ENCODE data around the gene KCNIP4. TPM values are rescaled to one million over a fixed set of nuclear protein-coding genes. Genes with fewer than 3 reads are reported as not detected.

Gene KCNIP4
- total RNA-seq, 4 donors from 2014 or later = 0.19 TPM; not detected in 3

- Histone ChIP-seq H3K36me3 (no peaks in the 10 kb centered on the region), H3K9me3 (no peaks in the 10 kb centered on the region), H3K27ac (no peak overlapping the region), H3K4me3 (no peak overlapping the region), H3K4me1 (no peaks in the 10 kb centered on the region), H3K27me3 (no peaks in the 10 kb centered on the region)
- DNase-seq = no peak
- TF ChIP-seq POLR2A (IDR thresholded peaks at IDR 0.05) (no peak), CTCF (IDR thresholded peaks at IDR 0.05) (no peak)
- 54 to 55% methylated on average over 2 of the region's 2 CpGs for WGBS, 2 donors
- intact Hi-C loops (cut with DNase I) = no loop called here
Observed at GRCh38 chr4:21885241-21885640, 63.3 kb downstream of the KCNIP4 start.

GRCh38 chr4:21884615-21885014 is 64.0 kb downstream of the KCNIP4 start:
- WGBS, 2 donors = 56 to 85% methylated on average over 2 of the region's 2 CpGs
- Histone ChIP-seq H3K27me3 (no peaks in the 10 kb centered on the region), H3K36me3 (no peaks in the 10 kb centered on the region), H3K9me3 (no peaks in the 10 kb centered on the region), H3K4me1 (no peaks in the 10 kb centered on the region), H3K4me3 (no peak overlapping the region), H3K27ac (no peak overlapping the region)
- TF ChIP-seq CTCF (IDR thresholded peaks at IDR 0.05) = no peak
- no peak for TF ChIP-seq POLR2A (IDR thresholded peaks at IDR 0.05)
- intact Hi-C loops (cut with DNase I) = no loop called here
- no peak for DNase-seq

- intact Hi-C loops (cut with DNase I) = no loop called here
- H3K27ac ChIP-seq = no peak overlapping the region
- 47 to 70% methylated on average over 4 of the region's 4 CpGs for WGBS, 2 donors
- DNase-seq = no peak
- H3K9me3 ChIP-seq = no peaks in the 10 kb centered on the region
- H3K4me3 ChIP-seq = no peak overlapping the region
- no peaks in the 10 kb centered on the region for H3K27me3 ChIP-seq
- H3K4me1 ChIP-seq = no peaks in the 10 kb centered on the region
- H3K36me3 ChIP-seq = no peaks in the 10 kb centered on the region
- TF ChIP-seq CTCF (IDR thresholded peaks at IDR 0.05) (no peak), POLR2A (IDR thresholded peaks at IDR 0.05) (no peak)
Observed at GRCh38 chr4:21882051-21882839, 66.3 kb downstream of the KCNIP4 start.

DNA sequence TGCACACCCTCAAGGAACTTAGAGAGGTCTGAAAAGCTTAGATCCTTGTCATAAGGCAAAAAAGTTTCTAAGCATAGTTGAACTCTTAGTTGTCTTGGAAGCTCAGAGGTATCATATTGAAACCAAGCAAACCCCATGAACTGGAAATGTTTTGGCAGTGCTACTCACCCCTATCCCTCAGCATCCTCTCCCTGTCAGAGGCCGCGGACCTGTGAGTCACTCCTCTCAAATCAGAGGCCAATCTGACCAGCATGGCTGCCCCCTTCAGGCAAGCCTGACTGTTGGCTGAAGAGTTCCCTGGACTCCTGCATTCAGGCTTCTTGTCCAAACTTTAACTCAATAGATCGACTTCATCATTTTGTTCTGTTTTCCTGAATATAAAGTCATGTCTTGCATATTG is 69.4 kb downstream of the KCNIP4 start:
- intact Hi-C loops (cut with DNase I) = no loop called here
- H3K36me3 ChIP-seq = no peaks in the 10 kb centered on the region
- no peak overlapping the region for H3K4me3 ChIP-seq
- no peaks in the 10 kb centered on the region for H3K27me3 ChIP-seq
- TF ChIP-seq POLR2A (IDR thresholded peaks at IDR 0.05) (no peak), CTCF (IDR thresholded peaks at IDR 0.05) (no peak)
- no peaks in the 10 kb centered on the region for H3K9me3 ChIP-seq
- H3K27ac ChIP-seq = no peak overlapping the region
- WGBS, 2 donors = 64 to 76% methylated on average over 3 of the region's 3 CpGs
- DNase-seq = no peak
- H3K4me1 ChIP-seq = no peaks in the 10 kb centered on the region

GRCh38 chr4:21876711-21877110 is 71.9 kb downstream of the KCNIP4 start:
- H3K4me3 ChIP-seq = no peak overlapping the region
- no peaks in the 10 kb centered on the region for H3K4me1 ChIP-seq
- intact Hi-C loops (cut with DNase I) = no loop called here
- DNase-seq = no peak
- no peak for TF ChIP-seq POLR2A (IDR thresholded peaks at IDR 0.05)
- no peak for TF ChIP-seq CTCF (IDR thresholded peaks at IDR 0.05)
- no peaks in the 10 kb centered on the region for H3K9me3 ChIP-seq
- H3K27me3 ChIP-seq = no peaks in the 10 kb centered on the region
- no peak overlapping the region for H3K27ac ChIP-seq
- no peaks in the 10 kb centered on the region for H3K36me3 ChIP-seq
- 11 to 30% methylated on average over 1 of the region's 1 CpG for WGBS, 2 donors
